Ovary (tissue), 9 donors: ENCODE results near the gene ENAH. TPM values are rescaled to one million over a fixed set of nuclear protein-coding genes. Genes with fewer than 3 reads are reported as not detected.

Source experiments
- DNase-seq, 5 donors: peaks; one replicate each; pipeline ENCODE4 v3.0.0-alpha.2; 2019 to 2020
- H3K27ac ChIP-seq, 2 donors: fragments of 200-600 bp; one replicate each; pipeline versions ENCODE4 v1.5.1 to v1.8.0; 2019 to 2022
- H3K27me3 ChIP-seq: fragments of 200-600 bp; one replicate; pipeline ENCODE4 v1.8.0; 2022
- H3K36me3 ChIP-seq: fragments of 200-600 bp; sonication (generic); one replicate; pipeline ENCODE4 v1.5.1; 2019
- H3K4me1 ChIP-seq: one replicate; pipeline ENCODE4 v1.8.1; 2013; ENCODE audit warnings: mild to moderate bottlenecking, moderate library complexity; ENCODE audit not compliant: insufficient read depth
- H3K4me3 ChIP-seq: fragments of 200-600 bp; sonication (generic); one replicate; pipeline ENCODE4 v1.5.1; 2017
- H3K9me3 ChIP-seq, 2 donors: fragments of 200-600 bp in 1 of 2; sonication (generic) in 1 of 2; one replicate each; pipeline versions ENCODE4 v1.5.1 to v1.8.1; 2013 to 2019; ENCODE audit warnings: mild to moderate bottlenecking in 1 of 2, moderate library complexity in 1 of 2
- CTCF ChIP-seq, 3 donors: fragments of 450-650 bp in 2 of 3; fragments of 200-600 bp in 1 of 3; IDR thresholded peaks; one replicate each; pipeline versions ENCODE4 v1.5.1 to v1.8.0; 2016 to 2022; ENCODE audit warnings: antibody characterized with exemption in 3 of 3, mild to moderate bottlenecking in 1 of 3
- EP300 ChIP-seq: sonication (generic); formaldehyde crosslinking; IDR thresholded peaks from one replicate; pipeline ENCODE4 v1.6.1; 2017; ENCODE audit warnings: antibody characterized with exemption
- POLR2A ChIP-seq: fragments of 450-650 bp; IDR thresholded peaks from one replicate; pipeline ENCODE4 v1.6.1; 2017; ENCODE audit warnings: antibody characterized with exemption, mild to moderate bottlenecking, moderate library complexity
- WGBS, 3 donors: extraction: QIAGEN DNeasy Blood & Tissue Kit in 1 of 3; methylation state at CpG; one replicate each; pipeline versions ENCODE4 v1.1.5 to v1.1.7; 2013 to 2017; 5-methylcytosine and 5-hydroxymethylcytosine counted together
- intact Hi-C, 4 donors: fragments of 100-400 bp; cut with DNase I; formaldehyde crosslinking; loops; one replicate each; pipeline versions ENCODE4 v1.11.0 to v1.15.1; 2022 to 2023
- polyA plus RNA-seq, 2 donors: library from polyadenylated mRNA; stranded (reverse); fragments of 200-250 nt in 1 of 2; fragments of 350-450 nt in 1 of 2; fragmentation: Illumina TruSeq in 1 of 2; extraction: RNeasy Lipid Tissue Mini Kit (QIAGEN cat#74804) in 1 of 2; gene quantifications; one replicate each; pipeline ENCODE4 v1.2.3, GENCODE V29; 2013 to 2014
- total RNA-seq, 7 donors: library from RNA; depleted of rRNA in 2 of 7; stranded (reverse); fragments of >200 nt in 2 of 7; fragmentation: NEBNext Ultra II Directional in 3 of 7; extraction: Animal tissue kit (Norgen Biotek cat#: 25700) in 3 of 7; gene quantifications; one replicate each; pipeline versions ENCODE4 v1.1.0 to v1.2.4, GENCODE V29; 2016 to 2023
- donor health status: DM: no; HTN: no; CAD: no; lungs with moderate emphysema.
- donor health status: DM: no; HTN: no; CAD: no.
- donor health status: Bipolar disorder and iron deficiency.
- donor health status: DM: yes; HTN: yes; CAD: no.
- donor health status: DM: no; HTN: no; CAD: no.
- donor health status: DM: yes; HTN: yes; CAD: no.

Gene ENAH
- total and polyA plus RNA-seq, 9 donors, result 33.4 to 137 (median 88.6) TPM

DNA sequence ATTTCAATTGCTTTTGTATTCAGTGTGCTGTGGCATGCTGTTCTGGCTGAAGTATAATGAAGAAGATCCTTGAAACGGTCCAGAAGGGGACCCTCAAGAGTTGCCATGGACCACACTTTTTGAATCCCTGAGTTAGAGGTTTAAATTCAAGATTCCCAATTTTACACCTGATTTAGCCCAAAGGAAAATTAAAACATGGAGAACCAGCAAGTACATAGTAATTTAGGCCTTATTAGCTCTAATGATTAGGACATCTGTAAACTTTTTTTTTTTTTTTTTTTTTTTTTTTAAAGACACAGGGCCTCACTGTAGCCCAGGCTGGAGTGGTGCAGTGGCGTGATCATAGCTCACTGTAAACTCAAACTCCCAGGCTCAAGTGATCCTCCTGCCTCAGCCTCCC lies 107.3 kb downstream of the ENAH start:
- no peak for TF ChIP-seq POLR2A
- TF ChIP-seq CTCF (IDR thresholded peaks at IDR 0.05), result no peak
- TF ChIP-seq EP300, result no peak

GRCh38 chr1:225544924-225545323 lies 108.0 kb downstream of the ENAH start:
- DNase-seq, result no peak
- Histone ChIP-seq H3K4me1 (peaks cover 5% of the 10 kb centered on the region), H3K9me3 (no peaks in the 10 kb centered on the region), H3K36me3 (no peaks in the 10 kb centered on the region), H3K27me3 (no peaks in the 10 kb centered on the region), H3K4me3 (no peak overlapping the region), H3K27ac (no peak overlapping the region)
- TF ChIP-seq CTCF (IDR thresholded peaks at IDR 0.05) (no peak), EP300 (no peak), POLR2A (no peak)
- intact Hi-C loops, result loop anchor here in 1 of 4 donors (10.0 kb wide), 1 partner anchor 70 kb away; no protein-coding TSS in a partner anchor
- 65 to 90% (median 81%) methylated on average over 1 of the region's 1 CpG for WGBS, 3 donors

More for the DNA sequence above, 107.3 kb downstream of the ENAH start:
- H3K27me3 ChIP-seq, result no peaks in the 10 kb centered on the region
- 54 to 68% (median 58%) methylated on average over 2 of the region's 2 CpGs for WGBS, 3 donors
- intact Hi-C loops, result loop anchor here in 1 of 4 donors (10.0 kb wide), 1 partner anchor 71 kb away; no protein-coding TSS in a partner anchor
- no peaks in the 10 kb centered on the region for H3K36me3 ChIP-seq
- H3K27ac ChIP-seq, result no peak overlapping the region
- H3K9me3 ChIP-seq, result no peaks in the 10 kb centered on the region
- no peak for DNase-seq
- no peak overlapping the region for H3K4me3 ChIP-seq
- H3K4me1 ChIP-seq, result peaks cover 5% of the 10 kb centered on the region

DNA sequence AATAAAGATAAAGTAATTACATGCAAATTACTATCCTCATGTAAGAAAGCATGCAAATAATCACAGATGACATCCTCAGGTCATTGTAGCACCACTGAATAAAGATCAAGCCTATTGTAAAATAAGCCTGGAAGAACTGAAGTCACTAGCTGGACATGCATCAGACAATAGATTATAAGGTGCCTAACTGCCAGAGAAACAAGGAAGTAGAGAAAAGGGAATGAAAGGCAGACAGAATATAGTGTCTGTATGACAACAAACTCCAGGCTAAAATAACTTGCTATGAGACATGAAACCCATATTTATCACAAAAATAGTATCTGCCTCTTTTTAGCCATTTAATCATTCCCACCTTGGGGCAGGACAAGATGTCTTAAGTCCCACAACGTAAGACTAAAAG lies 108.7 kb downstream of the ENAH start:
- TF ChIP-seq CTCF (IDR thresholded peaks at IDR 0.05) (no peak), EP300 (no peak), POLR2A (no peak)
- Histone ChIP-seq H3K27ac (no peak overlapping the region), H3K4me3 (no peak overlapping the region), H3K36me3 (no peaks in the 10 kb centered on the region), H3K27me3 (no peaks in the 10 kb centered on the region), H3K4me1 (peaks cover 5% of the 10 kb centered on the region), H3K9me3 (no peaks in the 10 kb centered on the region)
- DNase-seq, result no peak
- WGBS, 3 donors, result 74 to 94% (median 89%) methylated on average over 1 of the region's 1 CpG
- intact Hi-C loops, result loop anchor here in 1 of 4 donors (10.0 kb wide), 1 partner anchor 69 kb away; no protein-coding TSS in a partner anchor

DNA sequence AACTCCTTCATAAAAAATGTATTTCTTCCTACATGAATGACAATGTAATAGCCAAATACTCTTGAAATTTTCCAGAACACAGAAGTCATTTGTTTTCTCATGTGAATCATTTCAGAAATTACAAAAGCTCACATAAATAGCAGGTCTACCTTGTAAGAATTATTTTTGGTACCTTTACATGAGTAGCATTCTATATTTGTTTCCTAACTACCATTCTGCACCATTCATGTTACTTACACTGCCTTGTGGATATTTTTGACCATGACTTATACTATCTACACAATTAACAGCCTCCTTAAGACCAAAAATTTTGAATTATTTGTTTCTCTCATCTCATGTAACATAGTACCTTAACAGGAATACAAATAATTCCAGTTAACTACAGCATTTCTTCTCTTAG lies 109.6 kb downstream of the ENAH start:
- Histone ChIP-seq H3K4me1 (peaks cover 5% of the 10 kb centered on the region), H3K4me3 (no peak overlapping the region), H3K27ac (no peak overlapping the region), H3K9me3 (no peaks in the 10 kb centered on the region), H3K36me3 (no peaks in the 10 kb centered on the region), H3K27me3 (no peaks in the 10 kb centered on the region)
- TF ChIP-seq POLR2A (no peak), CTCF (IDR thresholded peaks at IDR 0.05) (no peak), EP300 (no peak)
- no peak for DNase-seq
- intact Hi-C loops, result loop anchor here in 1 of 4 donors (10.0 kb wide), 1 partner anchor 69 kb away; no protein-coding TSS in a partner anchor
